Gastrocnemius medialis (tissue), 4 donors: ENCODE measurements around the gene TAAR1. TPM values are rescaled to one million over a fixed set of nuclear protein-coding genes. Genes with fewer than 3 reads are reported as not detected.
"Not testable (repeated sequence)": the region's sequence is repeated elsewhere in the genome, so short reads cannot be mapped to it uniquely, and the experiment has no call there.

Source experiments
- ATAC-seq, 2 donors: fragments of 150-250 bp; one replicate each; pipeline ENCODE4 v1.9.1; 2016
- DNase-seq, 2 donors: peaks; one replicate each; pipeline ENCODE4 v3.0.0-alpha.2; 2019
- H3K27ac ChIP-seq, 4 donors: fragments of 200-600 bp; sonication (generic); 1 replicate in 1 of 4; 2 replicates in 3 of 4; pipeline ENCODE4 v1.5.1; 2016 to 2018; ENCODE audit warnings: mild to moderate bottlenecking in 2 of 4, moderate library complexity in 1 of 4
- H3K27me3 ChIP-seq, 3 donors: fragments of 200-600 bp; sonication (generic) in 2 of 3; 1 replicate in 1 of 3; 2 replicates in 2 of 3; pipeline versions ENCODE4 v1.5.1 to v1.6.0; 2016 to 2019; ENCODE audit warnings: mild to moderate bottlenecking in 1 of 3, moderate library complexity in 1 of 3
- H3K36me3 ChIP-seq, 2 donors: fragments of 200-600 bp; sonication (generic) in 1 of 2; one replicate each; pipeline ENCODE4 v1.5.1; 2017 to 2018
- H3K4me1 ChIP-seq, 2 donors: fragments of 200-600 bp; sonication (generic) in 1 of 2; one replicate each; pipeline ENCODE4 v1.5.1; 2016 to 2017; ENCODE audit warnings: mild to moderate bottlenecking in 2 of 2
- H3K4me3 ChIP-seq, 4 donors: fragments of 200-600 bp; sonication (generic) in 3 of 4; 1 replicate in 1 of 4; 2 replicates in 3 of 4; pipeline ENCODE4 v1.5.1; 2016 to 2019; ENCODE audit warnings: mild to moderate bottlenecking in 2 of 4
- H3K9me3 ChIP-seq, 3 donors: fragments of 200-600 bp; sonication (generic) in 2 of 3; 1 replicate in 1 of 3; 2 replicates in 2 of 3; pipeline ENCODE4 v1.5.1; 2016 to 2019
- POLR2A ChIP-seq, 2 donors: fragments of 450-650 bp; IDR thresholded peaks; one replicate each; pipeline ENCODE4 v1.6.1; 2017; ENCODE audit warnings: antibody characterized with exemption in 2 of 2, mild to moderate bottlenecking in 2 of 2, moderate library complexity in 2 of 2
- in situ Hi-C, 4 donors: fragments of 200-750 bp; cut with MboI; loops; one replicate each; pipeline versions ENCODE4 v1.15.0 to v1.8.0; 2017; ENCODE audit warnings: low sequenced_read_pairs in 4 of 4
- intact Hi-C: fragments of 100-400 bp; cut with DNase I; formaldehyde crosslinking; loops from one replicate; pipeline ENCODE4 v1.15.1; 2023; ENCODE audit warnings: low total_unique reads
- total RNA-seq, 4 donors: library from RNA; depleted of rRNA; stranded (reverse); fragments of >200 nt; gene quantifications; one replicate each; pipeline versions ENCODE4 v1.1.0 to v1.2.3, GENCODE V29; 2016
- TF ChIP-seq, protein P1 (sequence below), 5 experiments: fragments of 450-650 bp in 3 of 5; fragments of 200-600 bp in 2 of 5; sonication (generic) in 2 of 5; IDR thresholded peaks in 4 of 5; conservative IDR thresholded peaks in 1 of 5; 1 replicate in 4 of 5; 2 replicates in 1 of 5; pipeline ENCODE4 v1.5.1; 2016 to 2019; ENCODE audit warnings: antibody characterized with exemption in 5 of 5, mild to moderate bottlenecking in 3 of 5, moderate library complexity in 3 of 5

TAAR1 gene
- total RNA-seq, 4 donors from 2014 or later = not detected

- in situ Hi-C loops (no loop called here), intact Hi-C loops (no loop called here)
- H3K9me3 ChIP-seq = no peaks in the 10 kb centered on the region
- TF ChIP-seq, protein P1, sequence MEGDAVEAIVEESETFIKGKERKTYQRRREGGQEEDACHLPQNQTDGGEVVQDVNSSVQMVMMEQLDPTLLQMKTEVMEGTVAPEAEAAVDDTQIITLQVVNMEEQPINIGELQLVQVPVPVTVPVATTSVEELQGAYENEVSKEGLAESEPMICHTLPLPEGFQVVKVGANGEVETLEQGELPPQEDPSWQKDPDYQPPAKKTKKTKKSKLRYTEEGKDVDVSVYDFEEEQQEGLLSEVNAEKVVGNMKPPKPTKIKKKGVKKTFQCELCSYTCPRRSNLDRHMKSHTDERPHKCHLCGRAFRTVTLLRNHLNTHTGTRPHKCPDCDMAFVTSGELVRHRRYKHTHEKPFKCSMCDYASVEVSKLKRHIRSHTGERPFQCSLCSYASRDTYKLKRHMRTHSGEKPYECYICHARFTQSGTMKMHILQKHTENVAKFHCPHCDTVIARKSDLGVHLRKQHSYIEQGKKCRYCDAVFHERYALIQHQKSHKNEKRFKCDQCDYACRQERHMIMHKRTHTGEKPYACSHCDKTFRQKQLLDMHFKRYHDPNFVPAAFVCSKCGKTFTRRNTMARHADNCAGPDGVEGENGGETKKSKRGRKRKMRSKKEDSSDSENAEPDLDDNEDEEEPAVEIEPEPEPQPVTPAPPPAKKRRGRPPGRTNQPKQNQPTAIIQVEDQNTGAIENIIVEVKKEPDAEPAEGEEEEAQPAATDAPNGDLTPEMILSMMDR (IDR thresholded peaks at IDR 0.05 in 4 of 5, conservative IDR thresholded peaks at IDR 0.05 in 1 of 5) = no peak
- no peak for TF ChIP-seq POLR2A (IDR thresholded peaks at IDR 0.05)
- DNase-seq (no peak), ATAC-seq (no peak)
- no peaks in the 10 kb centered on the region for H3K4me1 ChIP-seq
- H3K27ac ChIP-seq = no peak overlapping the region
- no peaks in the 10 kb centered on the region for H3K27me3 ChIP-seq
- no peak overlapping the region for H3K4me3 ChIP-seq
- no peaks in the 10 kb centered on the region for H3K36me3 ChIP-seq
These were observed 46.4 kb downstream of the TAAR1 start for GRCh38 chr6:132612449-132613108.

DNA sequence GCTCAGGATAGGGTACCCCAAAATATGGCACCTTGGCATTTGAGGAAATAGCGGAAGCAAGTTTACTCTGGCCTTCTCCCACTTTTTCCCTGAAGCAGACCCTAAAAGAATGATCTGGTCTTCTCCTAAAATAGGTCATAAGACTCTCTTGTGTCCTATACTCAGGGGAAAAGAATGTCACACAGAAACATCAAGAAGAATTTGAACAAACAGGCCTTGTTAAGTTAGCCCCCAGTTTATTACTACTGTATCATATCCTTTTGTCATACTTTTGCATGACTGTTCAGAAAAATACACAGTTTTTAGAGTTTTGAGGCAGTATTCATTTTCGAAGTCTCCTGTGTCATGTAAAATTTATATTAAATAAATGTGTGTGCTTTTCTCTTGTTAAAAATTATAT lies 47.4 kb downstream of the TAAR1 start:
- H3K4me3 ChIP-seq = no peak overlapping the region
- TF ChIP-seq, protein P1 (IDR thresholded peaks at IDR 0.05 in 4 of 5, conservative IDR thresholded peaks at IDR 0.05 in 1 of 5) = no peak
- intact Hi-C loops = no loop called here
- no peaks in the 10 kb centered on the region for H3K4me1 ChIP-seq
- H3K36me3 ChIP-seq = no peaks in the 10 kb centered on the region
- no peak overlapping the region for H3K27ac ChIP-seq
- in situ Hi-C loops = no loop called here
- no peaks in the 10 kb centered on the region for H3K27me3 ChIP-seq
- H3K9me3 ChIP-seq = no peaks in the 10 kb centered on the region
- DNase-seq (no peak), ATAC-seq (no peak)

DNA sequence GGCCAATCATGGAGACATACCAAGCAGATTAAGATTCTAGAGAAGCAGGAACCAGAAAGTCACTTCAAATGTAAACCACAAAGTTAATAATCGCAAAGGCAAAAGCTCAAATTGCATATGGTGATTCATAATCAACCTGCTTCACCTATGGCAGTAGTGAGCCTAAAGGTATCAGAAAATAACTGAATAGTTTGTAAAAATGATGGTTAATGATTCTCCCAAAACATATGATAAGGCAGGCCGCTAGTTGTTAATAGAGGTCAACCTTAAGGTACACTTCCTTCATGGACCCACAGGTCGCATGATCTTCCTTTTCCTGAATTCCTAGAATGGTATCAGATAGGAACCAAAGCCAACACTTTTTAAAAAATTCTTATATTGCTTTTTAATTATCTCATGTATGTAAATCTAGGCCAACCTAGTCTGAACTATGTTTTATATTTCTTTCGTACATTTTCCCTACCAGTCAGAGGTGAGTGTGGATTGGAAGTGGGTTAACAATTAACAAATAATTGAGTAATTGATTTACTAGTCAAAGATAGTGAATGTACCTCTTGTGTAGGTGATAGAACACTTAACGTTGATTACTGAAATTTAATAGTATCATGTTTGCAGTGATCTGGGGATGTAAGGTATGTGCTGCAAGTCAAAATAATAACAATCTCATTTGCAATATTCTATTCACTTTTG lies 51.3 kb downstream of the TAAR1 start:
- no peak for DNase-seq
- no peak overlapping the region for H3K27ac ChIP-seq
- H3K27me3 ChIP-seq = no peaks in the 10 kb centered on the region
- in situ Hi-C loops = no loop called here
- no peak for TF ChIP-seq POLR2A (IDR thresholded peaks at IDR 0.05)
- no peaks in the 10 kb centered on the region for H3K9me3 ChIP-seq
- intact Hi-C loops = no loop called here
- H3K4me3 ChIP-seq = no peak overlapping the region
- no peaks in the 10 kb centered on the region for H3K4me1 ChIP-seq
- ATAC-seq = no peak
- H3K36me3 ChIP-seq = no peaks in the 10 kb centered on the region

GRCh38 chr6:132604635-132605152 lies 54.3 kb downstream of the TAAR1 start:
- TF ChIP-seq, protein P1 (IDR thresholded peaks at IDR 0.05 in 4 of 5, conservative IDR thresholded peaks at IDR 0.05 in 1 of 5) = no peak
- TF ChIP-seq POLR2A (IDR thresholded peaks at IDR 0.05) = no peak
- H3K4me3 ChIP-seq = no peak overlapping the region

GRCh38 chr6:132600900-132601299 lies 58.1 kb downstream of the TAAR1 start:
- H3K36me3 ChIP-seq, DNase-seq, in situ Hi-C loops, H3K27me3 ChIP-seq, H3K4me3 ChIP-seq, H3K27ac ChIP-seq, H3K9me3 ChIP-seq, intact Hi-C loops, ATAC-seq, H3K4me1 ChIP-seq: not testable (repeated sequence)

More at GRCh38 chr6:132604635-132605152, 54.3 kb downstream of the TAAR1 start:
- Histone ChIP-seq H3K4me1 (no peaks in the 10 kb centered on the region), H3K27me3 (no peaks in the 10 kb centered on the region), H3K9me3 (no peaks in the 10 kb centered on the region), H3K27ac (no peak overlapping the region), H3K36me3 (no peaks in the 10 kb centered on the region)
- in situ Hi-C loops = no loop called here
- intact Hi-C loops = no loop called here
- no peak for ATAC-seq
- DNase-seq = no peak
